Right renal pelvis (tissue), 4 donors: ENCODE data around the gene LRRC58. TPM values are rescaled to one million over a fixed set of nuclear protein-coding genes. Genes with fewer than 3 reads are reported as not detected.
A peak's percentile ranks its signal among the peaks of the same experiment; 100 is the strongest.
"Not testable (repeated sequence)": the region's sequence is repeated elsewhere in the genome, so short reads cannot be mapped to it uniquely, and the experiment has no call there.

Experiments
- DNase-seq, 4 donors: peaks; one replicate each; pipeline ENCODE4 v3.0.0-alpha.2; 2013; ENCODE audit warnings: low read depth in 4 of 4, low spot score in 3 of 4, missing footprints in 1 of 4
- polyA plus RNA-seq, 4 donors: library from polyadenylated mRNA; unstranded; fragments of 120-200 nt; gene quantifications; one replicate each; pipeline ENCODE4 v1.2.1, GENCODE V29; 2013; ENCODE audit not compliant: insufficient read length in 4 of 4

LRRC58 gene
- polyA plus RNA-seq, 4 donors: 31.2 to 39.0 (median 37.7) TPM

GRCh38 chr3:120341658-120342346, 7.4 kb downstream of the LRRC58 start:
- no peak for DNase-seq

DNA sequence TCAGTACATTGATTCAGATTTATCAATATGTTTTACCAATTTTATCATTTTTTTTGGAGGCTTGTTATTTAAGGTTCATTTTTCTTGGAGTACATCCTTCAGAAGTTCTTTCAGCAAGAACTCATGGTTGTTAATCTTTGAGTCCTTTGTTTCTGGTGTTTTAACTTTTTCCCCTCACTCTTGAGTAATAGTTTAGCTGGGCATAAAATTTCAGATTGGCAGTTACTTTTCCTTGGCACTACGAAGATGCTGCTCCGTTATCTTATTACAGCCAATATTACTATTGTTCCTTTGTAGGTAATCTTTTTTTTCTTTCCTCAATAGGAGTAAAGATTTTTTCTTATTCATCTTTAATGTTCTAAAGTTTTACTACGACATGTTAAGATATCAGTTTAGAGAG, 9.8 kb downstream of the LRRC58 start:
- DNase-seq: no peak

- no peak for DNase-seq
Observed at GRCh38 chr3:120338517-120338916, 10.6 kb downstream of the LRRC58 start.

DNA sequence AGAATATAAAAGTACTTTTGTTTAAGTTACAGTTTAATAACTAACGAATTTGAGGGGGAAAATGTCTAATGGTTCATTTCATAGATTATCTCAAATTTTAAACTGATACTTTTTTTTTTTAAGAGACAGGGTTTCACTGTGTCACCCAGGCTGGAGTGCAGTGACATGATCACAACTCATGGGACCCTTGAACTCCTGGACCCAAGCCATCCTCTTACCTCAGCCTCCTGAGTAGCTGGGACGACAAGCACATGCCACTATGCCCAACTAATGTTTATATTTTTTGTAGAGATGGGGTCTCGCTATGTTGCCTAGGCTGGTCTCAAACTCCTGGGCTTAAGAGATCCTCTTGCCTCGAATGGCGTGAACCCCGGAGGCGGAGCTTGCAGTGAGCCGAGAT, 16.5 kb downstream of the LRRC58 start:
- DNase-seq: no peak

DNA sequence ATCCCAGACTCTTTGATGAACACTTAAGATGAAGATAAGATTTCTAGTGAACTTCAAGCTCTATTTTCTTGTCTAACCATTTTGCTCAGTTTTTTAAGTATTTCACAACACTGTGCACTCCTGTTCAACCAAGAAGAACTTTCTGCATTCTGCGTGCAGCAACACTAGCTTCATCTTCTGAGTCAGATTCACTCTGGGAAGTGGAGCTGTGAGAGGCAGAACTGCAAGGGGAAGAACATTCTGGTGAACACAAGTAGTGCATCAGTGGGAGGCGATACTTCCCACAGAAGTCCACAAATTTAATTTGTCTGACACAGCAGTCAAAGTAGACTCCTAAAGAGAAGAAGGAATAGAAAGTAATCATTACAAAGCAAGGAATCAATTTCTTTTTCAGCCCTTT, 18.1 kb downstream of the LRRC58 start:
- DNase-seq: no peak

DNA sequence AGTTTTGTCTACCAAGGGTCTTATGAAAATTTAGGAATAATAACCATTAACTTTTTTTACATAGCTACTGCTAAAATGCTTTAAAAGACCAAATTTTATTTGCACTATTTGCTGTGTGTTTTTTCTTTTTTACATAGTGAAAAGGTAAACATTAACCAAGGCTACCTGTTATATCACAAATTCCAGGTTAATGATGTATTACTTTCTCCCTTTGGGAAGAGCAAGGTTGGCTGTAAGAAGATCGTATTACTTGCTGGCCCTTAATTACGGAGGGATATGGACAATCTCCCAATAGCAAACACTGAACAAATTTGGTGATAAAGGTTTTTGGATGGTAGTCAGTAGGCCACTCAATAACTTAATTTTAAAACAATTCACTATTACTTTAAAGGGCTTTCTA, 22.4 kb downstream of the LRRC58 start:
- no peak for DNase-seq

DNA sequence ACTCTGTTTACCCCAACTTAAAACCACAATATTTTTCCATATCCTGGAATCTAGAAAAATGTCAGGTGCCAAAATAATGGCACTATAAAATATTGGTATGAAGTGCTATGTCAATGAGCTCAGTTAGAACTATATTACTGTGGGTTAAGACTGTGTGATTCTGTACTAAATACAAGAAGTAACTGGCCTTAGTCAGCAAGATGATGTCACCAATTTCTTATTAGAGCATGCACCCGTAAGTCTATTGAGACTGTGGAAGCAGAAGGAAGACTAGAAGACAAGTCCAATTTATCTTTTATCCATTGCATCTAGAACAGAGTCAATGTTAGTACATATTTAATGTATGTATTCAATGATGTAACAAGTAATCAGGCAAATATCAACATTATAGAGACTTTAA, 25.0 kb downstream of the LRRC58 start:
- DNase-seq: no peak

GRCh38 chr3:120323761-120324160, 25.4 kb downstream of the LRRC58 start:
- DNase-seq: not testable (repeated sequence)

DNA sequence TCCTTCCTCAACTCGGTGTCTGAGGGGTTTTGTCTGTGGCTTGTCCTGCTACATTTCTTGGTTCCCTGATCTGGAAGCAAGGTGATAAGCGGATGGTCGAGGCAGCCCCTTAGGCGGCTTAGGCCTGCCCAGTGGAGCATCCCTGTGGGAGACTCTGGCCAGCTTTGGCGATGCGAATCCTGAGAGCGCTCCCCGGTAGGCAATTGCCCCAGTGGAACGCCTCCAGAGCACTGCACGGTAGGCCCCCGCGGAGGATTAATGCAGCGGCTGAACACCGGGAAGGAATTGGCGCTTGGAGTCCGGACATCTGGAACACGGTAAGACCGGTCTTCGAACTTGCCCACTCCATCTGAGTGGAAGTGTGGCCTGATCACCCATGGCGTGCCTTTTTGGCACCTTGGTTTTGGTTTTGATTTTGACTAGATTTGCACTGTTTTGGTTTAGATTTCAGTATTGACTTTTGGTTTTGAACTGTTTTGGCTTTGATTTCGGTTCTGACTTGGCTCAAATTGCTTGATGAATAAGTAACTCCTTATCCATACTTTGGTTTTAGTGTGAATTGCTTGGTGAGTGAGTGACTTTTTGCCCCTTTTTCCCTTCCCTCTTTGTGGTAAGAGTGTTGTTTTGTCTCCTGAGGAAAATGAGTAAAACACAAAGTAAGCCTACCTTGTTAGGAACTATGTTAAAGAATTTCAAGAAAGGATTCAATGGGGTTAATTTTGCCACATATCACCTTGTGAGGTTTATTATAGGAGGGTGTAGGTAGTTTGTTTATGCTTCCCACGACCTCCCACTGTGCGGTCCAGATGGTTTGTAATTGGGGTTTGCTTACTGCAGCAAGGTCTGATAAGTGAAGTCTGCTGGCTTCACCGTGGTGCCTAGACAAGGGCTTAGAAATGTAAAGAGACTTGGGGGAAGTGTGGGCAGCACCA, 37.0 kb downstream of the LRRC58 start:
- DNase-seq: no peak

DNA sequence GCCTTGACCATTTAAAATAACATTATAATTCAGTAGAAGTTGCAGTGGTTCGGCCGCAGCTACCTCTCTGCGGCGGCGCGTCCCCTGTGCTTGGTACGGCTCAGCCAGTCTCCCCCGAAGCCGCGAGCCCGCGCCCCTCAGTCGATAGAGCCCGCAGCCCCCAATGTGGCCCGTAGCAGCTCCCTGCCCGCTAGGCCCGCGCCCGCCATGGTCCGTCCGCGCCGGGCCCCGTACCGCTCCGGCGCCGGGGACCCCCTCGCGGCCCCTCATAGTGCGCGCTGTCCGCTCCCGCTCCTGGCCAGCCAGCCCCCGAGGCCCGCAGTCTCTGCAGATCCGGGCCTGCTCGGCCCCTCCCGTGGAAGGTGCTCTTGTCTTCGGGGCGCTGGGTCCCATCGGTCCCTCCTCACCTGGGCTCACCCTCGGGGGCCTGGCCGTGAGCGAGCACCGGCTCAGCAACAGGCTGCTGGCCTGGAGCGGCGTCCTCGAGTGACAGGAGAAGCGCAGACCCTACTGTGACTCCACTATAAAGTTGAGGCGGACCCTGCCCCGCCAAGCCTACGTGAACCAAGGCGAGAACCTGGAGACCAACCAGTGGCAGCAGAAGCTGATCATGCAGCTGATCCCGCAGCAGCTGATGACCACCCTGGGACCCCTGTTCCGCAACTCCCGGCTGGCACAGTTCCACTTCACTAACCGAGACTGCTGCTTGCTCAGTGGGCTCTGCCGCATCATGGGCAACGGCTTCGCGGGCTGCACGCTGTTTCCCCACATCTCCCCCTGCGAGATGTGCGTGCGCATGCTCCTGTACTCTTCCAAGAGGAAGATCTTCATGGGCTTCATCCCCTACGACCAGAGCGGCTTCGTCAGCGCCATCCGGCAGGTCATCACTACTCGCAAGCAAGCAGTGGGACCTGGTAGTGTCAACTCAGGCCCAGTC, 42.4 kb downstream of the LRRC58 start:
- DNase-seq: no peak

DNA sequence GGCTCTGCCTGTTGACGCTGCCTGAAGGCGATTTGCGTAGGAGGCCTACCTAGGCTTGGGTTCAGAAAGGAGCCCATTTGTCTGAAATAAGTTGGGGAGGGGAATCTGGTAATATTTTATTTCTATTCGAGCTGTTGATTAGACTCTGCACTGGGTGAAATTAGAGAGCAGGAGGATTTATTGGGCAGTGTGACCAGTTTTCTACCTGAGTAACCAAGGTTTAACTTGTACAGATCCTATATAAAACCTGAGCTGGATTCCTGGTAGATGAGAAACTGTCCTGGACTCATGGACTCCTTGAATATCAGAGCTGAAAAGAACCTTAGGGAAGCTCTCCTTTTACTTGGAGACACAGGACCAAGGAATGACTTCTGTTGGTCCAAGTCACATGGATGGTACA, 44.5 kb downstream of the LRRC58 start:
- DNase-seq: peak in 3 of 4 donors; percentile 41 to 56 (median 54)

GRCh38 chr3:120302361-120302760, 46.8 kb downstream of the LRRC58 start:
- no peak for DNase-seq

- no peak for DNase-seq
Observed at GRCh38 chr3:120300971-120301370, 48.2 kb downstream of the LRRC58 start.

- no peak for DNase-seq
Observed at GRCh38 chr3:120299403-120299802, 49.8 kb downstream of the LRRC58 start.

- DNase-seq: no peak
Observed at GRCh38 chr3:120298996-120299395, 50.2 kb downstream of the LRRC58 start.

GRCh38 chr3:120291552-120291951, 57.6 kb downstream of the LRRC58 start:
- DNase-seq: not testable (repeated sequence)

DNA sequence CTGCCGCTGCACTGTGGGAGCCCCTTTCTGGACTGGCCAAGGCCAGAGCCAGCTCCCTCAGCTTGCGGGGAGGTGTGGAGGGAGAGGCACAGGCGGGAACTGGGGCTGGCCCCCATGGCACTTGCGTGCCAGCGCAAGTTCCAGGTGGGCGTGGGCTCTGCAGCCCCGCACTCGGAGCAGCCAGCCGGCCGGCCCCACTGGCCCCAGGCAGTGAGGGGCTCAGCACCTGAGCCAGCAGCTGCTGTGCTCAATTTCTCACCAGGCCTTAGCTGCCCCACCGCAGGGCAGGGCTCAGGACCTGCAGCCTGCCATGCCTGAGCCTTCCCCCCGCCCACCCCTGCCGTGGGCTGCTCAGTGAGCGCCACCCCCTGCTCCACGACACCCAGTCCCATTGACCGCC, 59.5 kb downstream of the LRRC58 start:
- DNase-seq: no peak

- no peak for DNase-seq
Observed at GRCh38 chr3:120286465-120286864, 62.7 kb downstream of the LRRC58 start.

- DNase-seq: no peak
Observed at GRCh38 chr3:120285508-120285841, 63.7 kb downstream of the LRRC58 start.

DNA sequence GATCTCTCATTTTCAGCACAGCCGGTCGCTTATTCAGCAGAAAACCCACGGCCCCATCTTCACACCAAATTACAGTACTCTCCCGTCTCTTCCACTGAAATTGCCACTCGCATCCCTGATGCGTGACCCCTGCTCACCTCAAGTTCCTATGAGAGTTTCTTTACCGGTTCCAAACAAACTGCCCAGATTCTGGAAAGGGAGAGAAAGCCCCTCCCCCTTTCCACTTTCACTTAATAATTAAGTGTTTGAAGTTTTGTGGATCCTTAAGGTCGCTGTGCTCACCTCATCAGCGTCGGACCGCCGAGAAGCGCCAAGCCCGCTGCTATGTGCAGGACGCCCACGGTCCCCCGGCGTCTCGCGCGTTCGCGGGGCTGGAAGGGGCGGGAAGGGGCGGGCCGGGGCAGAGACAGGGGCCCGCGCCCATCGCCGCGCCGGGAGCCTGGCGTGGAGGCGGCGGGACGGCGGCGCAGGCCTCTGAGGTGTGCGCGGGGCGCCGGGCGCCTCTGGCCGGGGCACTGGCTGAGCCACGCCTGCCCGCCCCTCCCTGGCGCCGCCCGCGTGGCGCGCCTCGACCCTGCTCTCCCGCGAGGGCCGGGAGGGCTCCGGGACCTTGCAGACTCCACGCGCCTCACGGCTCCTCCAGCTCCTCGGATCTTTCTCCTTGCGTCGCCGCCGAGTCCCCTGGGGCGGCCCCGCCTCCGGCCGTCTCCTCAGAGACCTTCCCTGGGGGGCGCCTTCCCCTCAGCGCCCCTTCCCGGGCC, 64.2 kb downstream of the LRRC58 start, which contains the start of gene GPR156:
Gene GPR156, minus strand, starts transcription at position 476 of the 761 bp plus-strand sequence. CDS start 41,124 bp downstream, outside the sequence.
- DNase-seq: no peak
